Esophagus squamous epithelium (tissue), 5 donors: ENCODE results near the gene FREM1. TPM values are rescaled to one million over a fixed set of nuclear protein-coding genes. Genes with fewer than 3 reads are reported as not detected.

ENCODE experiments used
- DNase-seq: peaks from one replicate; lab custom pipeline; 2025; lab: John Stamatoyannopoulos, UW
- H3K27ac ChIP-seq, 4 donors: fragments of 200-600 bp; sonication (generic); one replicate each; pipeline ENCODE4 v1.5.1; 2016 to 2019; ENCODE audit warnings: mild to moderate bottlenecking in 1 of 4
- H3K27me3 ChIP-seq, 4 donors: fragments of 200-600 bp; sonication (generic); 1 replicate in 3 of 4; 2 replicates in 1 of 4; pipeline versions ENCODE4 v1.5.1 to v1.6.0; 2017 to 2021; ENCODE audit warnings: antibody characterized with exemption in 1 of 4
- H3K36me3 ChIP-seq, 3 donors: fragments of 200-600 bp; sonication (generic); one replicate each; pipeline ENCODE4 v1.5.1; 2016 to 2019
- H3K4me1 ChIP-seq, 3 donors: fragments of 200-600 bp; sonication (generic); one replicate each; pipeline ENCODE4 v1.5.1; 2017 to 2019
- H3K4me3 ChIP-seq, 4 donors: fragments of 200-600 bp; sonication (generic); 1 replicate in 3 of 4; 2 replicates in 1 of 4; pipeline ENCODE4 v1.5.1; 2016 to 2019; ENCODE audit warnings: mild to moderate bottlenecking in 2 of 4, moderate library complexity in 1 of 4
- H3K9me3 ChIP-seq, 3 donors: fragments of 200-600 bp; sonication (generic); one replicate each; pipeline ENCODE4 v1.5.1; 2016 to 2019
- POLR2A ChIP-seq, 4 donors: fragments of 450-650 bp; IDR thresholded peaks; one replicate each; pipeline ENCODE4 v1.6.1; 2017; ENCODE audit warnings: antibody characterized with exemption in 4 of 4, mild to moderate bottlenecking in 4 of 4, moderate library complexity in 3 of 4
- WGBS, 2 donors: methylation state at CpG; one replicate each; pipeline ENCODE4 v1.1.5; 2018; 5-methylcytosine and 5-hydroxymethylcytosine counted together
- intact Hi-C: fragments of 100-400 bp; cut with DNase I; formaldehyde crosslinking; loops from one replicate; pipeline ENCODE4 v1.15.0; 2022
- total RNA-seq, 4 donors: library from RNA; depleted of rRNA; stranded (reverse); fragments of >200 nt; gene quantifications; one replicate each; pipeline ENCODE4 v1.1.0, GENCODE V29; 2016
- TF ChIP-seq, protein P1 (sequence below), 6 experiments: fragments of 450-650 bp in 4 of 6; fragments of 200-600 bp in 2 of 6; sonication (generic) in 2 of 6; IDR thresholded peaks; one replicate each; pipeline ENCODE4 v1.5.1; 2016 to 2019; ENCODE audit warnings: antibody characterized with exemption in 6 of 6, mild to moderate bottlenecking in 4 of 6, moderate library complexity in 4 of 6
- donor health status: DM: yes; HTN: yes; CAD: no.

The FREM1 gene
- total RNA-seq, 4 donors from 2014 or later = 0.09 to 0.95 (median 0.23) TPM; not detected in 1

DNA sequence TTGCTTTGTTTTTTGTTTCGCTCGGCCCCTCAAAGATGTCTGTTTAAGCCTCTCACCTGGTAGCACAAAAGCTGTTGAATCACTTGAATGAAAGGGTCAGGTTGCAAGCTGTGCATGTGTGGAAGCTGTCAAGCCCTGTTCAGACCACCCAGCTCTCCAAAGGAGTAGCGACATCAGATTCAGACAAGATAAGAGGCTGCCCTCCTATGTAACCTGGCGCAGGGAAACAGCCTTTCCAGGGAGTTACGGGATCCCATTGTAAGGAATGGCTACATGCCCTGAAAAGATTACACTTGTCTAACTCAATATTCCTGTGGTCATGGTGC, 2.9 kb downstream of the FREM1 start:
- WGBS, 2 donors = 78 to 88% methylated on average over 4 to 5 of the region's 5 CpGs
- intact Hi-C loops = no loop called here
- TF ChIP-seq POLR2A (IDR thresholded peaks at IDR 0.05) = no peak
- TF ChIP-seq, protein P1, sequence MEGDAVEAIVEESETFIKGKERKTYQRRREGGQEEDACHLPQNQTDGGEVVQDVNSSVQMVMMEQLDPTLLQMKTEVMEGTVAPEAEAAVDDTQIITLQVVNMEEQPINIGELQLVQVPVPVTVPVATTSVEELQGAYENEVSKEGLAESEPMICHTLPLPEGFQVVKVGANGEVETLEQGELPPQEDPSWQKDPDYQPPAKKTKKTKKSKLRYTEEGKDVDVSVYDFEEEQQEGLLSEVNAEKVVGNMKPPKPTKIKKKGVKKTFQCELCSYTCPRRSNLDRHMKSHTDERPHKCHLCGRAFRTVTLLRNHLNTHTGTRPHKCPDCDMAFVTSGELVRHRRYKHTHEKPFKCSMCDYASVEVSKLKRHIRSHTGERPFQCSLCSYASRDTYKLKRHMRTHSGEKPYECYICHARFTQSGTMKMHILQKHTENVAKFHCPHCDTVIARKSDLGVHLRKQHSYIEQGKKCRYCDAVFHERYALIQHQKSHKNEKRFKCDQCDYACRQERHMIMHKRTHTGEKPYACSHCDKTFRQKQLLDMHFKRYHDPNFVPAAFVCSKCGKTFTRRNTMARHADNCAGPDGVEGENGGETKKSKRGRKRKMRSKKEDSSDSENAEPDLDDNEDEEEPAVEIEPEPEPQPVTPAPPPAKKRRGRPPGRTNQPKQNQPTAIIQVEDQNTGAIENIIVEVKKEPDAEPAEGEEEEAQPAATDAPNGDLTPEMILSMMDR (IDR thresholded peaks at IDR 0.05) = no peak

DNA sequence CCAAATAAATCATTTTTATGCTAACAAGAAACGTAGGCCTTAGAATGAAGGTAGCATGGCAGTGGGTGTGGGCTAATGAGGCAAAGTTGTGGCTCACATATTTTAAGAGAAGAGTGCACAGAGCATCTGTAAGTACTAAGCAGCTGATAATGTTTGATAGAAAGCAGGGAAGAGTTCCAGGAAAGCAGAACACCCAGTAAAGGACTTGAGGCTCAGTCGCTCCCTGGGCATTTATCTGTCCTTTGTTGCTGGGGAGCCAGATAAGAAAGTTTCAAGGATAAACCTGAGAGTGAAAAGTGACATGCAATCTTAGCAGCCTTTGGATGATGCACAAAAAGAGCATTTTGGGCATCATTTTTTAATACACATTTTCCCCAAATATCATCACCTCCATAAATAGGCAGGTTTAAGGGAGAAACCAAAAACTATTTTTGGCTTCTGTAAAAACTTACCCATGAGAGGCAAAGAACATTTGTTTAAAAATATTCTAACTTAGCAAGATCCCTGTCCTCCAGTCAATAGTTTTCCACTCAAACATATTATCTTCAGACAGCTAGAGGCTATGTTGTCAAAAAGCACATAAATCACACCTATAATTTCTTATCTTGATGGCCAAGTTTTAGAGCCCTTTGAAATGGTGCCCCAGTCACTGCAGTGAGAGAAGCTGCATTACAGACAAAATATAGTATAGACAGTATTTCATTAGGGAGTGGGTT, 3.4 kb downstream of the FREM1 start:
- intact Hi-C loops = no loop called here
- TF ChIP-seq, protein P1 (IDR thresholded peaks at IDR 0.05) = no peak
- TF ChIP-seq POLR2A (IDR thresholded peaks at IDR 0.05) = no peak
- no peak for DNase-seq
- Histone ChIP-seq H3K9me3 (no peaks in the 10 kb centered on the region), H3K36me3 (no peaks in the 10 kb centered on the region), H3K4me3 (no peak overlapping the region), H3K27ac (no peak overlapping the region), H3K4me1 (peaks cover 0 to 19% (median 0%) of the 10 kb centered on the region in 3 donors), H3K27me3 (no peaks in the 10 kb centered on the region)
- 56 to 60% methylated on average over 2 of the region's 2 CpGs for WGBS, 2 donors

More for the DNA sequence above, 2.9 kb downstream of the FREM1 start:
- DNase-seq = no peak
- Histone ChIP-seq H3K36me3 (no peaks in the 10 kb centered on the region), H3K4me1 (peaks cover 0 to 19% (median 0%) of the 10 kb centered on the region in 3 donors), H3K27me3 (no peaks in the 10 kb centered on the region), H3K9me3 (no peaks in the 10 kb centered on the region), H3K4me3 (no peak overlapping the region), H3K27ac (no peak overlapping the region)

DNA sequence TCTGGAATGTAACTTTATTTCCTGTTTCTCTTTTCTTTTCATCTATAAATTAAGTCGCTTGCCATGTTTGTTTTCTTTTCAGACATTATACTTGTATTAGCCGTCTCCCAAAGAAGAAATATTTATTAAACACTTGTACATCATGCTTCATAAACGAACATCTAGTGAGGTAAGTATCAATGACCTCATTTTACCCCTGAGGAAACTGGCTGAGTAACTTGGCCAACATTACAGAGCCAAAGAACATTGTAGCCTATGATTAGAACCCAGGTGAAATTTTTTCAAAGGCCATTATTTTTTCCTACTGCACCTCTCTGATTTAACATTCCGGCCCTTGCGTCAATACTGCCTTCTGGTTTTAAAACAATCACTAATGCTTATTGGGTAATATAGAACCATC, 4.2 kb downstream of the FREM1 start:
- TF ChIP-seq, protein P1 (IDR thresholded peaks at IDR 0.05) = no peak
- no peak for TF ChIP-seq POLR2A (IDR thresholded peaks at IDR 0.05)
- Histone ChIP-seq H3K9me3 (no peaks in the 10 kb centered on the region), H3K4me1 (peaks cover 0 to 19% (median 0%) of the 10 kb centered on the region in 3 donors), H3K27ac (no peak overlapping the region), H3K27me3 (no peaks in the 10 kb centered on the region), H3K36me3 (no peaks in the 10 kb centered on the region), H3K4me3 (no peak overlapping the region)
- intact Hi-C loops = no loop called here
- DNase-seq = no peak
- WGBS, 2 donors = 64 to 72% methylated on average over 5 of the region's 5 CpGs

DNA sequence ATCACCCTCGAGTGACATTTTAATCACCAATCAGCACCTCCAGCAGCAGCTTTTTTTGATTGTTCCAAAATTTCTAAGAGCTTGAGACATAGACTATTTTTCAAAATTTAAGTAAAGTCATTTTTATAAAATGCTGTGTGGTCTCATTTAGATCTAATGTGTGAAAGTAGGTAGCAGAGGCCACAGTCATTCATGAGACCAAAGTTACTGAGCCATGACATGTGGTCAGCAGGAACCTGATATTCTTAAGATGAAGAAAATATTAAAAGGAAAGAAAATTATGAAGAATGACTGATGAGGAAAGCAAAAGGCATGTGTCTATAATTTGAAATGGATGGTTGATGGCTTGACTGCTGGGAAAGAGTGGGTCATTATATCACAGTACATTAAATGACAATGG, 7.2 kb downstream of the FREM1 start:
- 27 to 34% methylated on average over 1 of the region's 1 CpG for WGBS, 2 donors
- intact Hi-C loops = no loop called here

DNA sequence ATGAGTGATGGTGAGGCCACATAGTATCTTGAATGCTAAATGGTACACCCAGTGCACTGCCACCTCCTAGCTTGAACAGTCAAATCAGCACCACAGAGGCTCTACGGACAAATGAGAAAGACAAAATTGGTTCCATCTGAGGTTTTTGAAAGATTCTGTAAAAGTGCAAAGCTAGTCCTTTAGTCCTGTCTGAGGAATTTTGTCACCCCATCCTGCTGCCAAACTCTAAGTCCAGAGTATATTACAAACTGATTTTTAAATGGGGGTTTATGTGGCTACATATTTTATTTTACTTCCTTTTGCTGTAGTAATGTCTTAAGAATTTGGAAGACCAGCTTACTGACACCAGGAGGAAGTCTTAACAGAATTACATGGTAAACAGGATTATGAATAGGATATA, 7.7 kb downstream of the FREM1 start:
- no peak overlapping the region for H3K27ac ChIP-seq
- H3K4me1 ChIP-seq = no peaks in the 10 kb centered on the region
- H3K4me3 ChIP-seq = no peak overlapping the region
- no peak for TF ChIP-seq POLR2A (IDR thresholded peaks at IDR 0.05)
- TF ChIP-seq, protein P1 (IDR thresholded peaks at IDR 0.05) = no peak
- no peaks in the 10 kb centered on the region for H3K9me3 ChIP-seq
- DNase-seq = no peak
- WGBS, 2 donors = 86 to 88% methylated on average over 1 of the region's 1 CpG
- H3K27me3 ChIP-seq = no peaks in the 10 kb centered on the region
- intact Hi-C loops = no loop called here
- H3K36me3 ChIP-seq = no peaks in the 10 kb centered on the region

More for the DNA sequence above, 7.2 kb downstream of the FREM1 start:
- Histone ChIP-seq H3K9me3 (no peaks in the 10 kb centered on the region), H3K27ac (no peak overlapping the region), H3K36me3 (no peaks in the 10 kb centered on the region), H3K4me3 (no peak overlapping the region), H3K27me3 (no peaks in the 10 kb centered on the region), H3K4me1 (no peaks in the 10 kb centered on the region)
- DNase-seq = no peak
- no peak for TF ChIP-seq POLR2A (IDR thresholded peaks at IDR 0.05)
- TF ChIP-seq, protein P1 (IDR thresholded peaks at IDR 0.05) = no peak
